OCI-LY3 (cell line): ENCODE results near the gene DPT.

ENCODE experiments used
- H2AFZ ChIP-seq: fragments of 200-600, 300-600 bp; shearing (Covaris generic); 2 replicates; pipeline ENCODE4 v1.6.0; 2014; ENCODE audit warnings: antibody characterized with exemption, low read depth, low read length
- H3K27ac ChIP-seq: fragments of 200-600, 300-600 bp; sonication (generic); 2 replicates; pipeline ENCODE4 v1.5.1; 2014; ENCODE audit warnings: mild to moderate bottlenecking, low read length, moderate library complexity, mixed read lengths
- H3K27me3 ChIP-seq: fragments of 200-600, 300-600 bp; sonication (generic); 2 replicates; pipeline ENCODE4 v1.6.1; 2014; ENCODE audit warnings: low read depth, low read length, mixed read lengths
- H3K36me3 ChIP-seq: fragments of 200-600, 300-600 bp; sonication (generic); replicated peaks from 2 replicates; pipeline ENCODE3; 2014; ENCODE audit warnings: low read depth, low read length, mixed read lengths
- H3K4me1 ChIP-seq: fragments of 300-600, 200-600 bp; sonication (generic); 2 replicates; pipeline ENCODE4 v1.6.1; 2014; ENCODE audit warnings: low read length, mixed read lengths
- H3K4me2 ChIP-seq: fragments of 200-600, 300-600 bp; sonication (generic); 2 replicates; pipeline ENCODE4 v1.6.1; 2014; ENCODE audit warnings: low read length, mixed read lengths
- H3K4me3 ChIP-seq: fragments of 300-600, 200-600 bp; sonication (generic); 2 replicates; pipeline ENCODE4 v1.5.1; 2014; ENCODE audit warnings: antibody characterized with exemption, mild to moderate bottlenecking, low read length, moderate library complexity
- H3K79me2 ChIP-seq: fragments of 300-600, 200-600 bp; shearing (Covaris generic); 2 replicates; pipeline ENCODE4 v1.6.1; 2014; ENCODE audit warnings: mild to moderate bottlenecking, low read length, mixed read lengths
- H3K9ac ChIP-seq: fragments of 300-600, 200-600 bp; shearing (Covaris generic); 2 replicates; pipeline ENCODE4 v1.6.0; 2014; ENCODE audit warnings: mild to moderate bottlenecking, low read length, moderate library complexity
- H3K9me3 ChIP-seq: fragments of 200-600, 300-600 bp; shearing (Covaris generic); 2 replicates; pipeline ENCODE4 v1.6.1; 2014; ENCODE audit warnings: low read length, mixed read lengths; ENCODE audit not compliant: insufficient read depth
- H4K20me1 ChIP-seq: fragments of 200-600, 300-600 bp; sonication (generic); 2 replicates; pipeline ENCODE4 v1.6.1; 2016; ENCODE audit warnings: low read length, mixed read lengths; ENCODE audit not compliant: insufficient read depth
- EZH2phosphoT487 ChIP-seq: fragments of 200-600 bp; shearing (Covaris generic); IDR thresholded peaks from 2 replicates; pipeline ENCODE4 v1.6.1; 2018; ENCODE audit warnings: antibody characterized with exemption, mixed run types, low read depth
- TF ChIP-seq, protein P1 (sequence below): fragments of 200-600, 300-600 bp; sonication (generic); IDR thresholded peaks from 2 replicates; pipeline ENCODE4 v1.5.1; 2014; ENCODE audit warnings: antibody characterized with exemption, low read length, low read depth

Gene DPT

DNA sequence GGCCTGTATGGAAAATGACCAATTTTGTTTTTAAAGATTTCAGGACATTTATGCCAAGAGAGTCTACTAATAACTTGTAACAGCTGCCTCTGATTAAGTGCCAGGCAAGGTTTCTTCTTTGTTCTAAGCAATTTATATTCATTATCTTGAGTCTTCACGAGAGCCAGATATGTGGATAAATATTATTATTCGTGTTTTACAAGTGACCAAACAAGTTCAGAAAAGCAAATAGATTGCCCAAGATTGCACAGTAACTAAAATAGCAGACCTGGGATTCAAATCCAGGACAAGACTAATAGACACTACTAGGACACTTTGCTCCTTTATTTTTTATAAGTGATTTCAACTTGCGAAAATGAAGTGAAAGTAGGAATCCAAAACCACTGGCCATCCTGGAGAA is 30.1 kb upstream of the DPT start:
- Histone ChIP-seq H3K27me3 (no peaks in the 10 kb centered on the region), H3K4me1 (no peaks in the 10 kb centered on the region), H3K4me2 (no peak overlapping the region), H2AFZ (no peak overlapping the region), H3K9me3 (no peaks in the 10 kb centered on the region), H3K27ac (no peak overlapping the region), H3K9ac (no peak overlapping the region), H3K36me3 (no peaks in the 10 kb centered on the region), H3K4me3 (no peak overlapping the region), H4K20me1 (no peaks in the 10 kb centered on the region), H3K79me2 (no peaks in the 10 kb centered on the region)
- TF ChIP-seq EZH2phosphoT487 = no peak
- TF ChIP-seq, protein P1, sequence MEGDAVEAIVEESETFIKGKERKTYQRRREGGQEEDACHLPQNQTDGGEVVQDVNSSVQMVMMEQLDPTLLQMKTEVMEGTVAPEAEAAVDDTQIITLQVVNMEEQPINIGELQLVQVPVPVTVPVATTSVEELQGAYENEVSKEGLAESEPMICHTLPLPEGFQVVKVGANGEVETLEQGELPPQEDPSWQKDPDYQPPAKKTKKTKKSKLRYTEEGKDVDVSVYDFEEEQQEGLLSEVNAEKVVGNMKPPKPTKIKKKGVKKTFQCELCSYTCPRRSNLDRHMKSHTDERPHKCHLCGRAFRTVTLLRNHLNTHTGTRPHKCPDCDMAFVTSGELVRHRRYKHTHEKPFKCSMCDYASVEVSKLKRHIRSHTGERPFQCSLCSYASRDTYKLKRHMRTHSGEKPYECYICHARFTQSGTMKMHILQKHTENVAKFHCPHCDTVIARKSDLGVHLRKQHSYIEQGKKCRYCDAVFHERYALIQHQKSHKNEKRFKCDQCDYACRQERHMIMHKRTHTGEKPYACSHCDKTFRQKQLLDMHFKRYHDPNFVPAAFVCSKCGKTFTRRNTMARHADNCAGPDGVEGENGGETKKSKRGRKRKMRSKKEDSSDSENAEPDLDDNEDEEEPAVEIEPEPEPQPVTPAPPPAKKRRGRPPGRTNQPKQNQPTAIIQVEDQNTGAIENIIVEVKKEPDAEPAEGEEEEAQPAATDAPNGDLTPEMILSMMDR = no peak

DNA sequence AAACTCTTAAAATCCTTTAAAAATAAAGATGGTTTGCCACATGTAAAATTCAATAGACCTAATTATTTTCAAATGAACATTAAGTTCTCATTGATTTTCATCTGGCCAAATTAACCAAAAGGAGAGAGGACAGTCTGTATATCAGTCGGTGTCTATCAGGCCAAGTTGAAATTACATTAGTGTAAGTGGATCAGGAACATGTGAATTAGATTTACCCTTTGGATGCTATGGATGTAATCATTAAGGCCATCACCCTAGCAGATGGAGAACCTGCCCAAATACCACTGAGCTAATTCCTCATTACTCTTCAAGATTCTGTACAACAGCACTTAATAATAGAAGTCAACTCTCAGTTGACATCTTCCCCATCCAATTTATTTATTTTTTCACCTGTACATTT is 29.5 kb upstream of the DPT start:
- H4K20me1 ChIP-seq = no peaks in the 10 kb centered on the region
- H3K4me1 ChIP-seq = no peaks in the 10 kb centered on the region
- no peak overlapping the region for H3K4me3 ChIP-seq
- no peak overlapping the region for H3K4me2 ChIP-seq
- no peak overlapping the region for H2AFZ ChIP-seq
- H3K9me3 ChIP-seq = no peaks in the 10 kb centered on the region
- H3K27me3 ChIP-seq = no peaks in the 10 kb centered on the region
- no peak overlapping the region for H3K27ac ChIP-seq
- H3K9ac ChIP-seq = no peak overlapping the region
- H3K36me3 ChIP-seq = no peaks in the 10 kb centered on the region
- TF ChIP-seq, protein P1 = no peak
- no peak for TF ChIP-seq EZH2phosphoT487
- no peaks in the 10 kb centered on the region for H3K79me2 ChIP-seq

DNA sequence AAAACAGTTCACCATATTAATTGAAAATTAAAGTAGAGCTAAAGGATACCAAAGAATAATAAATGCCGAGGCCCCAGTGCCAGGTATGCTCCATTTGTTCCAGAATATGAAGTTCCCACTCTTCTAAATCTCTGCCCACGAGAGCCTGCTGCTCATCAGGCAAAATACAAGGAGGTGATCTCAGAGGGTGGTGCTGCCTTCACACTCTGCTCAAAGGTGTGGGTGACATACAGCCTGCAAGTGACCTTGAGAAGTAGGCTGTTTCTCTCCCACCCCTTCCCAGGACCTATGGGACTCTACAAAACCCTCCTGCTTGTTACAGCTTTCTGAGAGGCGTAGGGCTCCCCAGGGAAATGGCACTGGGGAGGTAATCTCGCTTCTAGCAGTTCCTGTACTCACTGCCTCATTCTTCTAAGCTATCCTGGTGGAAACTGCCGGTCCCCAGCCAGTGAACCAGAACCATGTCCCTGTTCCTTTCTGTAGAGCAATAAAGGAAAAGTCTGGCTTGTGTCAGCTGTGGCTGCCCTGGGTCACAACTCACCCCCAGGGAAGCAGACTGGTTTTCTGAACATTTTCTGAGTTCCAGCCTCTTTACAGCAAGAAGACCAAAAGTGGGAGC is 26.9 kb upstream of the DPT start:
- Histone ChIP-seq H3K27me3 (peaks cover 15% of the 10 kb centered on the region; the same call in 1 of the 2 replicates), H2AFZ (no peak overlapping the region), H3K9ac (no peak overlapping the region), H3K4me2 (no peak overlapping the region), H3K4me1 (no peaks in the 10 kb centered on the region), H3K79me2 (no peaks in the 10 kb centered on the region), H3K36me3 (no peaks in the 10 kb centered on the region), H3K4me3 (no peak overlapping the region), H3K27ac (no peak overlapping the region), H3K9me3 (no peaks in the 10 kb centered on the region), H4K20me1 (no peaks in the 10 kb centered on the region)
- TF ChIP-seq EZH2phosphoT487 = no peak
- TF ChIP-seq, protein P1 = no peak

DNA sequence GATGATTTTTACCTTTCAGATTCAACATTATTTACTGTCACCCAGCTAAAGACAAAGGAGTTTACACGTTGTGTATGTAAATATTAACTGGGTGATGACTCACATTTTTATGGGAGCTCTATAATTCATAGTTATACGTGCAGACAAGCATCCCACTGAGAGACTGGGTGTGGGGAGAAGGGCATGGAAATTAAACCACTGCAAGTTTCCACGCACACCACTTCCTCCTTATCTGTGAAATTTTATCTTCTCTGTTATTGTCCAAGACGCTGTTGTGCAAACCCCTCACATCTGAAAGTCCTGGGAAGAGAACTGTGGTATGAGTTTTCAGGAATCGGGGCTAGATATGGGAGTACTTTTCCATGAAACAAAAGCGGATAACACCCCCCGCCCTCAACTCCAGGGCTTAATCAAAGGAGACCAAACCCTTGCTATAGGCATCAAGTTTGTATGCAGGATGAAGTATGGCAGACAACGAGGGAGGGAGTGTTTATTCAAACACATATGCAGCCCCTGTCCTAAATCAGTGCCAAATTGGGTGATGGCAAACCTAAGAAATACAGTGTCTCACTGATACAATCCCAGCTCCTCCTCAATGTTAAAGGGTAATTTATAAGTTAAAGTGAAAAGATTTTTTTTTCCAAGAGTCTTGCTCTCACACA is 23.3 kb upstream of the DPT start:
- Histone ChIP-seq H3K79me2 (no peaks in the 10 kb centered on the region), H4K20me1 (no peaks in the 10 kb centered on the region), H3K4me2 (no peak overlapping the region), H3K4me3 (no peak overlapping the region), H3K27me3 (peaks cover 21% of the 10 kb centered on the region; the same call in 1 of the 2 replicates), H3K36me3 (no peaks in the 10 kb centered on the region), H3K9me3 (no peaks in the 10 kb centered on the region), H3K27ac (no peak overlapping the region), H3K9ac (no peak overlapping the region), H2AFZ (no peak overlapping the region), H3K4me1 (no peaks in the 10 kb centered on the region)
- no peak for TF ChIP-seq EZH2phosphoT487
- TF ChIP-seq, protein P1 = no peak
